Mononuclear cell (primary cell): ENCODE measurements around the gene TLCD3A. TPM values are rescaled to one million over a fixed set of nuclear protein-coding genes. Genes with fewer than 3 reads are reported as not detected.
"Not testable (repeated sequence)": the region's sequence is repeated elsewhere in the genome, so short reads cannot be mapped to it uniquely, and the experiment has no call there.

Source experiments
- H3K27me3 ChIP-seq: 2 replicates; pipeline ENCODE4 v1.6.0; 2011; ENCODE audit warnings: low read length, control low read depth; ENCODE audit not compliant: insufficient read depth
- H3K4me1 ChIP-seq: 2 replicates; pipeline ENCODE4 v1.5.1; 2011; ENCODE audit warnings: mild to moderate bottlenecking, low read length, control low read depth; ENCODE audit not compliant: insufficient read depth
- H3K4me3 ChIP-seq: 2 replicates; pipeline ENCODE4 v1.5.1; 2011; ENCODE audit warnings: mild to moderate bottlenecking, low read length, moderate library complexity
- H3K9me3 ChIP-seq: 2 replicates; pipeline ENCODE4 v1.5.1; 2011; ENCODE audit warnings: low read depth, mild to moderate bottlenecking, control low read depth, low read length
- total RNA-seq: library from RNA; depleted of rRNA; stranded (reverse); fragments of >200 nt; gene quantifications from one replicate; pipeline ENCODE4 v1.2.3, GENCODE V29; 2012

The TLCD3A gene
- total RNA-seq = 0.31 TPM

DNA sequence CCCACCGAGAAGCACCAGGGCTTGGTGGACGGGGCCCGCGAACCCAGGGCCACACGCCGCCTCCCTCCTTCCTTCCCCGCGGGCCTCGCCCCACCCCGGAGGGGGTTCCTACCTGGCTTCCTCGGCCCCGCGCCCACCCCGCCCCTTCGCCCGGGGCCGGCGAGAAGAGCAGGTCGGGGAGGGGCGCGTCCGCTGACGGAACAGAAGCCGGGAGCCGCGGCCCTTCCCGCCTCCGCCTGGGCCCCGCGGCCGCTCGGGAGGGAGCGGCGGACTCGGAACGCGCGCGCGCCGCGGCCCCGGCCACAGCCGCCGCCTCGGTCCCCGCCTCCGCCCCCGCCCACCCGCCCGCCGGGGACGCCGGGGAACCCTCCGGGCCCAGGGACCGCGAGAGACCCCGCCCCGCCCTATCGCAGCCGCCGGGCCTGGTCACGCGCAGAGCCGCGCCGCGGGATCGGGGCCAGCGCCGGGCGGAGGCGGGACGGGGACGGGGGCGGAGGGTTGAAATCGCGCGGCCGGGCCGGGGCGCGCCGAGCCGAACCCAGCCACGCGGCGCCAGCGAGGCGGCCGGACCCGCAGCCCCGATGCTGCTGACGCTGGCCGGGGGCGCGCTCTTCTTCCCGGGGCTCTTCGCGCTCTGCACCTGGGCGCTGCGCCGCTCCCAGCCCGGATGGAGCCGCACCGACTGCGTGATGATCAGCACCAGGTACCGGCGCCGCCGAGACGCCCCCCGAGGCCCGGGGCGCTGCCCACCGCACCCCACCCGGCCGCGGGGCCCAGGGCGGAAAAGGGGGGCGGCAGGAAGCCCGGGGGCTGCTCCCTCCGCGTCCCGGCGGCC is at the start of gene TLCD3A:
Gene TLCD3A, plus strand, starts transcription at position 530 of the 835 bp plus-strand sequence. Its CDS starts 52 bp downstream, at position 582.
- Histone ChIP-seq H3K9me3 (no peaks in the 10 kb centered on the region), H3K4me3 (peak within 1 kb of the TSS; percentile 36), H3K27me3 (peaks cover 21% of the 10 kb centered on the region), H3K4me1 (peaks cover 12% of the 10 kb centered on the region)

- peaks cover 8% of the 10 kb centered on the region for H3K4me1 ChIP-seq
- no peak overlapping the region for H3K4me3 ChIP-seq
- H3K9me3 ChIP-seq = no peaks in the 10 kb centered on the region
- no peaks in the 10 kb centered on the region for H3K27me3 ChIP-seq
Observed at GRCh38 chr17:683040-683439, 49.4 kb upstream of the TLCD3A start.

GRCh38 chr17:683499-684254 is 48.7 kb upstream of the TLCD3A start:
- Histone ChIP-seq H3K27me3 (no peaks in the 10 kb centered on the region), H3K9me3 (no peaks in the 10 kb centered on the region), H3K4me1 (peaks cover 10% of the 10 kb centered on the region), H3K4me3 (no peak overlapping the region)

DNA sequence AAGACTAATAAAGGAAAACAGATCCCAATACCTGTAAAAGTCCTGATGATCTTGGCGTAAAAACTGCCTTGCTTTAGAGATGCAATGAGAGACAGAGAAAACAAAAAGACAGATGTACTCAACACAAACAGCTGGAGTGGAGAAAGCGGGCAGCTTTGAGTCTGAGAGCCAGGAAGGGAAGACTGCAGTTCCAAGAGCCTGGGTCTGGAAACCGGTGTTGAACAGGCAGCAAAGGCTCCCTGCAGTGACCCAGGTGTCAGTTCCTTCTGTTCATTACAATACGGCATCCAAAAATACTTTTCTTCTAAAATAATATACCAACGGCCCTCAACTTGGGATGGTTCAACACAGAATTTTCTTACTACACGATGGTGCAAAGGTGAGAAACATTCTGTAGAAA is 47.4 kb upstream of the TLCD3A start:
- Histone ChIP-seq H3K27me3 (no peaks in the 10 kb centered on the region), H3K9me3 (no peaks in the 10 kb centered on the region), H3K4me1 (peaks cover 18% of the 10 kb centered on the region), H3K4me3 (no peak overlapping the region)

- no peaks in the 10 kb centered on the region for H3K27me3 ChIP-seq
- peaks cover 19% of the 10 kb centered on the region for H3K4me1 ChIP-seq
- H3K9me3 ChIP-seq = no peaks in the 10 kb centered on the region
- no peak overlapping the region for H3K4me3 ChIP-seq
Observed at GRCh38 chr17:688100-688989, 44.1 kb upstream of the TLCD3A start.

- Histone ChIP-seq H3K4me3 (peak overlapping the region; percentile 30), H3K4me1 (peaks cover 19% of the 10 kb centered on the region), H3K27me3 (no peaks in the 10 kb centered on the region), H3K9me3 (no peaks in the 10 kb centered on the region)
Observed at GRCh38 chr17:689556-690275, 42.7 kb upstream of the TLCD3A start.

GRCh38 chr17:690361-690760 is 42.0 kb upstream of the TLCD3A start:
- peaks cover 19% of the 10 kb centered on the region for H3K4me1 ChIP-seq
- no peaks in the 10 kb centered on the region for H3K27me3 ChIP-seq
- no peak overlapping the region for H3K4me3 ChIP-seq
- H3K9me3 ChIP-seq = no peaks in the 10 kb centered on the region

DNA sequence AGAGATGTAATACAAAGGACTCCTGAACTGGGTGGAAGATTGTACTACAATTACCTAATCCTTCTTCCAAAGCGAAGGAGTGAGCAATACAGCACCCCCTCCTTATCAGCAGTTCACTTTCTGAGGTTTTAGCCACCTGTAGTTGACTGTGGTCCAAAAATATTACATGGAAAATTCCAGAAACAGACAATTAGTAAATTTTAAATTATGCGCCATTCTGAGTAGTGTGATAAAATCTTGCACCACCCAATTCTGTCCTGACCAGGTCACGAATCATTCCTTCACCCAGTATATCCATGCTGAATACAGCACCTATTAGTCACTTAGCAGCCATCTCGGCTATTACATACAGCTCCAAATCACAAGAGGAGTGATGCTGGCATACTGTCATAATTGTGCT is 41.0 kb upstream of the TLCD3A start:
- H3K9me3 ChIP-seq = no peaks in the 10 kb centered on the region
- no peak overlapping the region for H3K4me3 ChIP-seq
- H3K27me3 ChIP-seq = no peaks in the 10 kb centered on the region
- H3K4me1 ChIP-seq = peaks cover 19% of the 10 kb centered on the region

DNA sequence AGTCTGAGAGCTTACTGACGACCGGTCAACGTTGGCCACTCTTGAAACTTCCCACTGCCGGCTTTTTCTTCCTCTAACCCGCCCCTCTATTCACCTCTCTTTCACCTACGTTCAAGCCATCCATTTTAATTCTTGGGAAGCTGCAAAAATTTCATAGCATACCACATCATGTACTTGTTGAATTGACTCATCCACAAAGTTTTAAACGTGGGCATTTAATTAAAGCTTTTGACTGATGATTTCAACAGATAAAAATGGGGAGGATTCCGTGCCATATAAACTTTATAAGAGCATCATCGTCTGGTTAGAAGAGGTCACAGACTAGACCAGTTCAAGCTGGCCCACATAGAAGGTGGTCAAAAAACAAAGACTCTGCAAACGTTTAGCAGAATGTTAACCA is 40.3 kb upstream of the TLCD3A start:
- H3K4me3 ChIP-seq = no peak overlapping the region
- H3K27me3 ChIP-seq = no peaks in the 10 kb centered on the region
- no peaks in the 10 kb centered on the region for H3K9me3 ChIP-seq
- peaks cover 19% of the 10 kb centered on the region for H3K4me1 ChIP-seq

DNA sequence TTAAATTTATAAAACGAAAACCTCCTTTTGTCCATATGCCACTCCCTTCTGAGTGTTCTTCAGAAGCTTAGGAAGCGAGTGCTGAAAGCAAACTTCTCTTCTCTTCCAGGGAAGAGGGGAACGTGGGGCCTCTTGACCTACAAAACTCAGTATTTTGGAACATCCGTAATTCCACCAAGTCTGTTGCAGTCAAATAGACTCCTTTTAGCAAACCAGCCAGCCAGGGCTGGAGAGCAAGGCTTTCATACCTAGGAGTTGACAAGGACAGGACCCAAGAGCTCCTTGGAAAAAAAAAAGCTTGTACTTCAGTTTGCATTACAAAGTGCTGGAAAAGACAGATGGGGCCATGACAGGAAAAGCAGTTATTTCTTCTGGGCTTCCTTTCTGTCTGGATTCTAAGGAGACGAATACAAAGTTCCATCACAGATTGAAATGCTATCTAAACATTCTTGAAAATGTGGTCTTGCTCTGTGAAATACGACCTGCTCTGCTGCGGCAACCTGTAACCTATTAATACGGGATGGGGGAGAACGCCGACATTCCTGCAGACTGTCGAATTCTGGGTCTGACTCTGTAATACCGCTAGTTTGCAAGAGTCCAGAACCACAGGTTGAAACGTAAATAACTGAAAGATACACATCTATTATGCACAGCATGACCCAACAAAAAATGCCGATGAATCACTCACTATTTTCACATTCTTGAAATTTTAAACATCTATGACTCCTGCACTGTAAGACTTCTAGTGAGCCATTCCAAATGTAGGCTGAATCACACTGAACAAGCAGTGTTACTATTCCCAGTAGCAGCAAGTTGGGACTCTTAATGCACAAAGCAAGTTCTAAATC is 38.4 kb upstream of the TLCD3A start:
- Histone ChIP-seq H3K4me3 (no peak overlapping the region), H3K9me3 (no peaks in the 10 kb centered on the region), H3K27me3 (no peaks in the 10 kb centered on the region), H3K4me1 (peaks cover 14% of the 10 kb centered on the region)

DNA sequence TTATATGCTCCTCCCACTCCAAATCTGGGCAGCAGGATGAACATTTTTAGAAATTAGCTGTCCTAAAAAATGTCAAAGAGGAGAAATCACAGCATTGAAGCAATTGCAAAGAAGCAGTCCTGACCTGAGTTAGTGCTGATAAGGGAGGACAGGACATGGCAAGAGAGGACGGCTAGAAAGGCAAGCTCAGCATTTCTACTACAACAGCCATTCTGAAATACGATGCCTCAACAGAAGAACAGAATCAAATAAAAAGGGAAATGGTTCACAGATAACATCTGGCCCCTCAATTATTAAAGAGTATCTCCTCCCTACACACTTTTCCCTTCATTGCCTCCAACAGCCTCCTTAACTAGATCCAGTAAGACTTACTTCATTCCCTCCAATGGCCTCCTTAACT is 36.0 kb upstream of the TLCD3A start:
- H3K9me3 ChIP-seq = no peaks in the 10 kb centered on the region
- H3K27me3 ChIP-seq = no peaks in the 10 kb centered on the region
- no peaks in the 10 kb centered on the region for H3K4me1 ChIP-seq
- H3K4me3 ChIP-seq = no peak overlapping the region

- no peak overlapping the region for H3K4me3 ChIP-seq
Observed at GRCh38 chr17:697682-698081, 34.7 kb upstream of the TLCD3A start.

GRCh38 chr17:698096-698495 is 34.3 kb upstream of the TLCD3A start:
- not testable (repeated sequence) for H3K4me1 ChIP-seq, H3K27me3 ChIP-seq, H3K4me3 ChIP-seq, H3K9me3 ChIP-seq

More at GRCh38 chr17:697682-698081, 34.7 kb upstream of the TLCD3A start:
- no peaks in the 10 kb centered on the region for H3K4me1 ChIP-seq
- no peaks in the 10 kb centered on the region for H3K27me3 ChIP-seq
- H3K9me3 ChIP-seq = no peaks in the 10 kb centered on the region

DNA sequence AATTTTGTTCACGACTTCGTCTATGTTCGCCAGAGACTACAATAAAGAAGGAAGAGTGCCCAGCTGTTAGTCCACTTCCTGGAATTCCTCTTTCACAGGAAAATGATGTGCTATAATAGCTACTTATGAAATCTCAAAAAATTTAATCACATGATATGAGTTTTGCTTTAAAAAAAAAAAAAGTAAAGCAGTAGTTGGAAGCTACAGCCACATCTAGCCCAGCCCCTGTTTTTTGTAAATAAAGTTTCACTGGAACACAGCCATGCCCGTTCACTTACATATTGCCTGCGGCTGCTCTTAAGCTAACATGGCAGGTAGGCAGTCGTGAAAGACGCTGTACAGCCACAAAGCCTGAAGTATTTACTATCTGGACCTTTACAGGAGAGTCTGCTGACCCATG is 33.1 kb upstream of the TLCD3A start:
- Histone ChIP-seq H3K27me3 (no peaks in the 10 kb centered on the region), H3K4me1 (no peaks in the 10 kb centered on the region), H3K9me3 (no peaks in the 10 kb centered on the region), H3K4me3 (no peak overlapping the region)
